ENCODE data around the gene POLE.

The POLE gene

DNA sequence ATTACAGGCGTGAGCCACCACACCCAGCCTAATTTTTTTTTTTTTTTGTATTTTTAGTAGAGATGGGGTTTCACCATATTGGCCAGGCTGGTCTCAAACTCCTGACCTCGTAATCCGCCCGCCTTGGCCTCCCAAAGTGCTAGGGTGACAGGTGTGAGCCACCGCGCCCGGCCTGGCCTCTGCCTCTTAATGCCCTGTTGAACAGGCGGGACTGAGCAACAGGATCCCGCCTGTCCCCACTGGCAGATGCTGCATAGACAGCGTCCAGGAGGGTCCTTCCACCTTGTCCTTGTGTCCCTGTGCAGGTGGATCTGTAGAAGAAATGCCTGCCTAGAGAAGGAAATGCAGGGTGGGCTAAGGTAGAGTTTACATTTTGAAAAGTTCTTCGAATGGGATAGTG, 29.2 kb upstream of the POLE start:
- Histone ChIP-seq H3K9me2 (replicated peaks; ENCODE audit: control insufficient read depth, low read length) (no peaks in the 10 kb centered on the region), H3K4me1 (ENCODE audit: control insufficient read depth, low read length) (peaks cover 15% of the 10 kb centered on the region; the same call in 1 of the 2 replicates), H3K79me2 (ENCODE audit: control insufficient read depth, low read length) (peaks cover 73% of the 10 kb centered on the region), H4K20me1 (ENCODE audit: control insufficient read depth, insufficient read depth, low read depth, low read length) (peaks cover 21% of the 10 kb centered on the region; the same call in 1 of the 2 replicates), H3K27ac (ENCODE audit: low read depth, low read length) (no peak overlapping the region), H3F3A (ENCODE audit: control insufficient read depth, insufficient read depth) (peaks cover 10% of the 10 kb centered on the region; the same call in 1 of the 2 replicates), H3K4me2 (ENCODE audit: low read length) (no peak overlapping the region), H3K27me3 (ENCODE audit: control insufficient read depth, low read length) (no peaks in the 10 kb centered on the region), H3K4me3 (ENCODE audit: low read length) (no peak overlapping the region), H3K9me3 (ENCODE audit: control insufficient read depth, insufficient read depth, low read length) (no peaks in the 10 kb centered on the region), H3K36me3 (ENCODE audit: control insufficient read depth, low read length) (peaks cover 83% of the 10 kb centered on the region)
- TF ChIP-seq, protein P1, sequence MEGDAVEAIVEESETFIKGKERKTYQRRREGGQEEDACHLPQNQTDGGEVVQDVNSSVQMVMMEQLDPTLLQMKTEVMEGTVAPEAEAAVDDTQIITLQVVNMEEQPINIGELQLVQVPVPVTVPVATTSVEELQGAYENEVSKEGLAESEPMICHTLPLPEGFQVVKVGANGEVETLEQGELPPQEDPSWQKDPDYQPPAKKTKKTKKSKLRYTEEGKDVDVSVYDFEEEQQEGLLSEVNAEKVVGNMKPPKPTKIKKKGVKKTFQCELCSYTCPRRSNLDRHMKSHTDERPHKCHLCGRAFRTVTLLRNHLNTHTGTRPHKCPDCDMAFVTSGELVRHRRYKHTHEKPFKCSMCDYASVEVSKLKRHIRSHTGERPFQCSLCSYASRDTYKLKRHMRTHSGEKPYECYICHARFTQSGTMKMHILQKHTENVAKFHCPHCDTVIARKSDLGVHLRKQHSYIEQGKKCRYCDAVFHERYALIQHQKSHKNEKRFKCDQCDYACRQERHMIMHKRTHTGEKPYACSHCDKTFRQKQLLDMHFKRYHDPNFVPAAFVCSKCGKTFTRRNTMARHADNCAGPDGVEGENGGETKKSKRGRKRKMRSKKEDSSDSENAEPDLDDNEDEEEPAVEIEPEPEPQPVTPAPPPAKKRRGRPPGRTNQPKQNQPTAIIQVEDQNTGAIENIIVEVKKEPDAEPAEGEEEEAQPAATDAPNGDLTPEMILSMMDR (IDR thresholded peaks at IDR 0.05; ENCODE audit: low read depth, low read length, poor library complexity, severe bottlenecking), result no peak
- TF ChIP-seq EZH2phosphoT487 (IDR thresholded peaks at IDR 0.05; ENCODE audit: borderline replicate concordance, low read length), result no peak

DNA sequence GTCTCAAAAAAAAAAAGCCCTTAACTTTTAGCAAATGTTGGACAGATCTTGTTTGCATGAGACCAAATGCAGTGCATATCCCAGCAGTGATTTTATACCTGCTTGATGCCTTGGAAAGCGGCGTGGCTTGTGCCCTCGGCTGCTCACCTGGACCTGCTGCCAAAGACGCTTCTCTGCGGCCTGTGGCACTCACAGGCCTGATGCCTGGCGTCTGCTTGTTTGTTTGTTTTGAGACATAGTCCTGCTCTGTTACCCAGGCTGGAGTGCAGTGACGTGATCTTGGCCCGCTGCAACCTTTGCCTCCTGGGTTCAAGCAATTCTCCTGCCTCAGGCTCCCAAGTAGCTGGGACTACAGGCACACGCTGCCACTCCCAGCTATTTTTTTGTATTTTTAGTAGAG, 28.7 kb upstream of the POLE start:
- H3F3A ChIP-seq (ENCODE audit: control insufficient read depth, insufficient read depth), result peaks cover 10% of the 10 kb centered on the region; the same call in 1 of the 2 replicates
- TF ChIP-seq EZH2phosphoT487 (IDR thresholded peaks at IDR 0.05; ENCODE audit: borderline replicate concordance, low read length), result no peak
- TF ChIP-seq, protein P1 (IDR thresholded peaks at IDR 0.05; ENCODE audit: low read depth, low read length, poor library complexity, severe bottlenecking), result no peak

DNA sequence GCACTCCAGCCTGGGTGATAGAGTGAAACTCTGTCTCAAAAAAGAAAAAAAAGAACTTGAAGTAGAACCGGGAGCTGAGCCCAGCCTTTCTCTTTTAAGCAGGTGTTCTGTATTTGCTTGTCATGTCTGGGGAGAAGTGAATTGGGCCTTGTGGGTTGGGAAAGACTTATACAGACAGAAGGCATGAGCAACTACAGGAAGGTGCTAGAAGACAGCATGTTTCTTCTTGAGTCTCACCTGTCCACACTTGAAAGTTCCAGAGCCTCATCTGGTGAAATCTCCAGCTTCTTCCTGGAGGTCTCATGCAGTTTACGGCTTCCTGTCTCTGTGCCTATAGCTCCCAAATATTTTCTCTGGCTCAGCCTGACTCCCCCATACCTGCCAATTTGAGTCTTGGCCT, 26.0 kb upstream of the POLE start:
- H3K4me2 ChIP-seq (ENCODE audit: low read length), result peak overlapping the region; percentile 70
- H3K36me3 ChIP-seq (ENCODE audit: control insufficient read depth, low read length), result peaks cover 65% of the 10 kb centered on the region
- TF ChIP-seq, protein P1 (IDR thresholded peaks at IDR 0.05; ENCODE audit: low read depth, low read length, poor library complexity, severe bottlenecking), result no peak
- TF ChIP-seq EZH2phosphoT487 (IDR thresholded peaks at IDR 0.05; ENCODE audit: borderline replicate concordance, low read length), result no peak
- H4K20me1 ChIP-seq (ENCODE audit: control insufficient read depth, insufficient read depth, low read depth, low read length), result peaks cover 12% of the 10 kb centered on the region; the same call in 1 of the 2 replicates
- H3K9me3 ChIP-seq (ENCODE audit: control insufficient read depth, insufficient read depth, low read length), result no peaks in the 10 kb centered on the region
- peaks cover 23% of the 10 kb centered on the region; the same call in 1 of the 2 replicates for H3K4me1 ChIP-seq (ENCODE audit: control insufficient read depth, low read length)
- no peak overlapping the region for H3K4me3 ChIP-seq (ENCODE audit: low read length)
- H3F3A ChIP-seq (ENCODE audit: control insufficient read depth, insufficient read depth), result peaks cover 5% of the 10 kb centered on the region; the same call in 1 of the 2 replicates
- 0 out of 2 replicates have a peak overlapping the region, but pooled peaks have one; percentile 3 for H3K27ac ChIP-seq (ENCODE audit: low read depth, low read length)
- H3K79me2 ChIP-seq (ENCODE audit: control insufficient read depth, low read length), result peaks cover 90% of the 10 kb centered on the region
- H3K9me2 ChIP-seq (replicated peaks; ENCODE audit: control insufficient read depth, low read length), result no peaks in the 10 kb centered on the region
- no peaks in the 10 kb centered on the region for H3K27me3 ChIP-seq (ENCODE audit: control insufficient read depth, low read length)

More for the DNA sequence above, 28.7 kb upstream of the POLE start:
- Histone ChIP-seq H3K9me3 (ENCODE audit: control insufficient read depth, insufficient read depth, low read length) (no peaks in the 10 kb centered on the region), H3K79me2 (ENCODE audit: control insufficient read depth, low read length) (peaks cover 78% of the 10 kb centered on the region), H3K9me2 (replicated peaks; ENCODE audit: control insufficient read depth, low read length) (no peaks in the 10 kb centered on the region), H3K4me1 (ENCODE audit: control insufficient read depth, low read length) (peaks cover 15% of the 10 kb centered on the region; the same call in 1 of the 2 replicates), H3K36me3 (ENCODE audit: control insufficient read depth, low read length) (peaks cover 81% of the 10 kb centered on the region), H3K27me3 (ENCODE audit: control insufficient read depth, low read length) (no peaks in the 10 kb centered on the region), H3K4me3 (ENCODE audit: low read length) (no peak overlapping the region), H3K27ac (ENCODE audit: low read depth, low read length) (no peak overlapping the region), H4K20me1 (ENCODE audit: control insufficient read depth, insufficient read depth, low read depth, low read length) (peaks cover 21% of the 10 kb centered on the region; the same call in 1 of the 2 replicates), H3K4me2 (ENCODE audit: low read length) (no peak overlapping the region)

Data from DOHH2 (cell line).